HEK293 (cell line): ENCODE results near the gene AP5Z1.

Source experiments
- CTCF ChIA-PET: fragments of 350-600 bp; formaldehyde crosslinking; extraction: SDS; loops from one replicate; lab custom pipeline; 2021; ENCODE audit warnings: antibody characterized with exemption; lab: Yijun Ruan, JAX
- POLR2A ChIA-PET: fragments of 300-600 bp; formaldehyde crosslinking; extraction: SDS; loops from one replicate; lab custom pipeline; 2020; ENCODE audit warnings: antibody characterized with exemption, inconsistent platforms; lab: Yijun Ruan, JAX
- H3K27ac ChIP-seq: fragments of 200-500 bp; sonication (Bioruptor generic); 2 replicates; pipeline ENCODE4 v1.5.1; 2014; ENCODE audit warnings: low read depth, low read length, control low read depth, inconsistent platforms; ENCODE audit errors: extremely low read depth
- H3K36me3 ChIP-seq, 2 experiments: fragments of 200-500 bp in 1 of 2; sonication (Bioruptor generic) in 1 of 2; 1 replicate in 1 of 2; 2 replicates in 1 of 2; pipeline ENCODE4 v1.5.1; 2014 to 2017; ENCODE audit warnings: inconsistent platforms in 2 of 2, low read length in 2 of 2; ENCODE audit not compliant: control insufficient read depth in 2 of 2, insufficient read depth in 1 of 2
- H3K4me1 ChIP-seq: fragments of 200-500 bp; sonication (Bioruptor generic); 2 replicates; pipeline ENCODE4 v1.5.1; 2014; ENCODE audit warnings: mild to moderate bottlenecking, low read length, inconsistent platforms; ENCODE audit not compliant: control insufficient read depth, insufficient read depth
- H3K4me3 ChIP-seq: 2 replicates; pipeline ENCODE4 v1.5.1; 2011; ENCODE audit warnings: low read depth, mild to moderate bottlenecking, control low read depth, low read length, moderate library complexity
- H3K9me3 ChIP-seq: fragments of 200-500 bp; sonication (Bioruptor generic); 2 replicates; pipeline ENCODE4 v1.5.1; 2014; ENCODE audit warnings: low read depth, low read length, inconsistent platforms; ENCODE audit not compliant: control insufficient read depth, insufficient read depth
- GLI2 ChIP-seq: fragments of 450-650 bp; formaldehyde crosslinking; IDR thresholded peaks from 2 replicates; pipeline ENCODE4; 2017; ENCODE audit warnings: missing biosample characterization, missing genetic modification characterization, low read depth, borderline replicate concordance
- IKZF3 ChIP-seq: fragments of 450-650 bp; IDR thresholded peaks from 2 replicates; pipeline ENCODE4 v1.5.0; 2018; ENCODE audit warnings: missing biosample characterization, mild to moderate bottlenecking, missing genetic modification characterization, moderate library complexity
- PRDM2 ChIP-seq: fragments of 450-650 bp; formaldehyde crosslinking; IDR thresholded peaks from 2 replicates; pipeline ENCODE4 v1.5.1; 2016; ENCODE audit warnings: missing biosample characterization, missing genetic modification characterization, borderline replicate concordance
- ZBTB10 ChIP-seq: fragments of 450-650 bp; formaldehyde crosslinking; IDR thresholded peaks from 2 replicates; pipeline ENCODE4 v1.5.1; 2016; ENCODE audit warnings: missing biosample characterization, missing genetic modification characterization
- ZBTB17 ChIP-seq: fragments of 450-650 bp; formaldehyde crosslinking; IDR thresholded peaks from 2 replicates; pipeline ENCODE4 v1.5.1; 2016; ENCODE audit warnings: missing biosample characterization, missing genetic modification characterization
- ZBTB21 ChIP-seq: fragments of 450-650 bp; formaldehyde crosslinking; IDR thresholded peaks from 2 replicates; pipeline ENCODE4 v1.5.1; 2017; ENCODE audit warnings: missing biosample characterization, missing genetic modification characterization
- ZBTB26 ChIP-seq: fragments of 450-650 bp; formaldehyde crosslinking; optimal IDR thresholded peaks from 2 replicates; pipeline ENCODE3; 2016; ENCODE audit warnings: missing biosample characterization, mild to moderate bottlenecking, missing genetic modification characterization
- ZNF174 ChIP-seq: fragments of 450-650 bp; formaldehyde crosslinking; IDR thresholded peaks from 2 replicates; pipeline ENCODE4 v1.5.0; 2017; ENCODE audit warnings: missing biosample characterization, mild to moderate bottlenecking, missing genetic modification characterization
- ZNF214 ChIP-seq: fragments of 450-650 bp; formaldehyde crosslinking; IDR thresholded peaks from 2 replicates; pipeline ENCODE4 v1.5.1; 2017; ENCODE audit warnings: missing biosample characterization, mild to moderate bottlenecking, missing genetic modification characterization, borderline replicate concordance
- ZNF302 ChIP-seq: fragments of 450-650 bp; formaldehyde crosslinking; IDR thresholded peaks from 2 replicates; pipeline ENCODE4 v1.5.1; 2016; ENCODE audit warnings: missing biosample characterization, missing genetic modification characterization, low read depth
- ZNF350 ChIP-seq: fragments of 450-650 bp; formaldehyde crosslinking; IDR thresholded peaks from 2 replicates; pipeline ENCODE4 v1.5.0; 2017; ENCODE audit warnings: missing biosample characterization, mild to moderate bottlenecking, missing genetic modification characterization
- ZNF354C ChIP-seq: fragments of 450-650 bp; formaldehyde crosslinking; IDR thresholded peaks from 2 replicates; pipeline ENCODE4 v1.5.1; 2016; ENCODE audit warnings: missing biosample characterization, missing genetic modification characterization, low read depth, borderline replicate concordance
- ZNF670 ChIP-seq: fragments of 450-650 bp; formaldehyde crosslinking; IDR thresholded peaks from 2 replicates; pipeline ENCODE4 v1.5.1; 2016; ENCODE audit warnings: missing biosample characterization, missing genetic modification characterization, low read depth
- ZSCAN5A ChIP-seq: fragments of 450-650 bp; formaldehyde crosslinking; IDR thresholded peaks from 2 replicates; pipeline ENCODE4 v1.5.1; 2016; ENCODE audit warnings: missing biosample characterization, missing genetic modification characterization
- TF ChIP-seq, protein P1 (sequence below): fragments of 450-650 bp; formaldehyde crosslinking; IDR thresholded peaks from 2 replicates; pipeline ENCODE4 v1.5.1; 2016; ENCODE audit warnings: missing biosample characterization, missing genetic modification characterization
- TF ChIP-seq, protein P2 (sequence below): fragments of 450-650 bp; formaldehyde crosslinking; IDR thresholded peaks from 2 replicates; pipeline ENCODE4 v1.5.1; 2016; ENCODE audit warnings: missing biosample characterization, missing genetic modification characterization

AP5Z1 gene

DNA sequence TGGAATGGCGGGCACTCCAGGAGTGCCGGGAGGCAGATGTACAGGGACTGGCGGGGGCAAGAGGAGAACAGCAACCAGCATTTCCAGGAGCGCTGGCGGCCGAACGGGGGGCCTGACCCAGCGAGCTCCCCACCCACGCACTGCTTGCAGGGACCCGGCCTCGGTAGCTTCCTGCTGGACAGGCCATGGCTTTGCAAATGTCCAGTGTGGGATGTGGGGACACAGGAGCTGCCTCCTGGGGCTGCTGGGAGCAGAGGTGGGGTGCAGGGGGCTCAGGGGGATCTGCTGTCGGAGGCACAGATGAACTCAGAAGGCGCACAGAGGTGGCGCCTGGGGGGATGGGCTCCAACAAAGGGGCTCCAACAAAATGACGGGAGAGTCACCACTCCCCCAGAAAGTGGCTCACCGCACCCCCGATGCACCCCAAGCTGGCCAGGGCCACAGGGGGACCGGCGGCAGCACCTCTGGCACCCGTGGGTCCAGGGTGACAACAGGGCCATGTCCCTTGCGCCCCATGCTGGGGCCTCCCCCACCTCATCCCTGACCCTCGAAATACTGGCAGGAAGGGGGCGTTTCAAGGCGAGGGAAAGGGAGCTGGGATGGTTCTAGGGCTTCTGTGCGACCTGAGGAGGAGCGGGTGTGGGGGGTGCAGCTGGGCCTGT lies 41.1 kb downstream of the AP5Z1 start (continued):
- TF ChIP-seq, protein P1, sequence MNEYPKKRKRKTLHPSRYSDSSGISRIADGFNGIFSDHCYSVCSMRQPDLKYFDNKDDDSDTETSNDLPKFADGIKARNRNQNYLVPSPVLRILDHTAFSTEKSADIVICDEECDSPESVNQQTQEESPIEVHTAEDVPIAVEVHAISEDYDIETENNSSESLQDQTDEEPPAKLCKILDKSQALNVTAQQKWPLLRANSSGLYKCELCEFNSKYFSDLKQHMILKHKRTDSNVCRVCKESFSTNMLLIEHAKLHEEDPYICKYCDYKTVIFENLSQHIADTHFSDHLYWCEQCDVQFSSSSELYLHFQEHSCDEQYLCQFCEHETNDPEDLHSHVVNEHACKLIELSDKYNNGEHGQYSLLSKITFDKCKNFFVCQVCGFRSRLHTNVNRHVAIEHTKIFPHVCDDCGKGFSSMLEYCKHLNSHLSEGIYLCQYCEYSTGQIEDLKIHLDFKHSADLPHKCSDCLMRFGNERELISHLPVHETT (tag by site-specific recombination): no peak
- TF ChIP-seq ZNF350 (no peak), ZNF174 (tag by site-specific recombination) (no peak), ZNF302 (tag by site-specific recombination) (no peak), IKZF3 (tag by site-specific recombination) (no peak), ZBTB17 (tag by site-specific recombination) (no peak), GLI2 (tag by site-specific recombination) (no peak), ZBTB10 (no peak), ZBTB26 (tag by site-specific recombination) (no peak)

DNA sequence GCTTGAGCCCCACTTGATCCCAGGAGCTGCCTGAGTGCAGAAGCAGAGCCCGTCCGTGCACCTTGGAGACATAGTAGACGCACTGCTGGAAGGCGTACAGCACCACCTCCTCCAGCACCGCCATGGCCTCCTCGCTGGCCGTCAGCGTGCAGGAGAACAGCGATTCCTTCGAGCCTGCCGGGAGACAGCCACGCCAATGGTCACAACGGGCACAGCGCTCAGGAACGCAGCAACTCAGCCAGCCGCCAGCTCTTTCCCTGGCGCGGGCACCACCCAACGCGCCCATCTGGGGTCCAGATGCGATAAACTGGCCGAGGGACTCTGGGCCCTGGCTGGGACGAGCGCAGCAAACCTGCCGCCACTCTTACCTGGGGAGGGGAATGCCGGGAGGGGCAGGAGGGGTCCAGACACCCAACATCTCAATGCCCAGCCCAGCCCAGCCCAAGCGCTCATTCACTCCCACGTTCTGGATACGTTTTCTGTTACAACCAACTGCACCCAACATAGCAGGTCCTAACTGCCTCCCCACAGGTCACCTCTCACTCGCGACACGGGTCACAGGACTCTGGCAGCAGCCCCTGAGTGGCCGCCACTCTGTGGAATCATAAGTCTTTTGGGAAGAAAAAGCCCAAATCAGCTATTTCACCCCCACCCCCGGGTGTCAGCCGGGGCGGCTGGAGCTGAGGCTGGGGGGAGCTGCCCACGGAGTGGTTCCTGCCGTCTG lies 41.9 kb downstream of the AP5Z1 start:
- H3K36me3 ChIP-seq: no peaks in the 10 kb centered on the region
- ChIA-PET CTCF (no interaction called here), POLR2A (no interaction called here)
- no peak overlapping the region for H3K27ac ChIP-seq
- H3K4me3 ChIP-seq: no peak overlapping the region
- H3K9me3 ChIP-seq: no peaks in the 10 kb centered on the region
- H3K4me1 ChIP-seq: no peaks in the 10 kb centered on the region
- TF ChIP-seq ZNF354C (tag by site-specific recombination): no peak
- TF ChIP-seq ZBTB21: no peak
- TF ChIP-seq, protein P2, sequence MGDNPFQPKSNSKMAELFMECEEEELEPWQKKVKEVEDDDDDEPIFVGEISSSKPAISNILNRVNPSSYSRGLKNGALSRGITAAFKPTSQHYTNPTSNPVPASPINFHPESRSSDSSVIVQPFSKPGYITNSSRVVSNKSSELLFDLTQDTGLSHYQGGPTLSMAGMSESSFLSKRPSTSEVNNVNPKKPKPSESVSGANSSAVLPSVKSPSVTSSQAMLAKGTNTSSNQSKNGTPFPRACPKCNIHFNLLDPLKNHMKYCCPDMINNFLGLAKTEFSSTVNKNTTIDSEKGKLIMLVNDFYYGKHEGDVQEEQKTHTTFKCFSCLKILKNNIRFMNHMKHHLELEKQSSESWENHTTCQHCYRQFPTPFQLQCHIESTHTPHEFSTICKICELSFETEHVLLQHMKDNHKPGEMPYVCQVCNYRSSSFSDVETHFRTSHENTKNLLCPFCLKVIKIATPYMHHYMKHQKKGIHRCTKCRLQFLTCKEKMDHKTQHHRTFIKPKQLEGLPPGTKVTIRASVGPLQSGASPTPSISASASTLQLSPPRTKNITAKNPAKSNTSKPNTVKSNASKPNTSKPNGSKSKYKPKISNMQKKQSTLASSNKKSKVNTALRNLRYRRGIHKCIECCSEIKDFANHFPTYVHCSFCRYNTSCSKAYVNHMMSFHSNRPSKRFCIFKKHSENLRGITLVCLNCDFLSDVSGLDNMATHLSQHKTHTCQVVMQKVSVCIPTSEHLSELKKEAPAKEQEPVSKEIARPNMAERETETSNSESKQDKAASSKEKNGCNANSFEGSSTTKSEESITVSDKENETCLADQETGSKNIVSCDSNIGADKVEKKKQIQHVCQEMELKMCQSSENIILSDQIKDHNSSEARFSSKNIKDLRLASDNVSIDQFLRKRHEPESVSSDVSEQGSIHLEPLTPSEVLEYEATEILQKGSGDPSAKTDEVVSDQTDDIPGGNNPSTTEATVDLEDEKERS (tag by site-specific recombination): no peak
- TF ChIP-seq ZNF214: no peak
- TF ChIP-seq ZNF302 (tag by site-specific recombination): no peak
- no peak for TF ChIP-seq ZNF670 (tag by site-specific recombination)
- no peak for TF ChIP-seq ZSCAN5A (tag by site-specific recombination)
- no peak for TF ChIP-seq PRDM2
